HepG2 (cell line): ENCODE measurements around the gene CCT7. TPM values are rescaled to one million over a fixed set of nuclear protein-coding genes. Genes with fewer than 3 reads are reported as not detected.

ENCODE experiments used
- ATAC-seq: fragments of 200-7000 bp; cut with Tn5 transposase; 3 replicates; pipeline ENCODE4 v1.9.1; 2020; ENCODE audit warnings: mild to moderate bottlenecking, moderate library complexity
- BruUV-seq: library from RNA; stranded (reverse); fragments of 400-500 nt; replicated peaks from 2 replicates; lab custom pipeline; 2021; lab: Mats Ljungman, UMichigan
- CTCF ChIA-PET: fragments of 300-600 bp; formaldehyde crosslinking; extraction: SDS; loops from one replicate; lab custom pipeline; 2021; ENCODE audit warnings: low total read pairs, inconsistent platforms, low intra/inter-chr PET ratio; lab: Yijun Ruan, JAX
- POLR2A ChIA-PET: fragments of 350-600 bp; sonication (Branson Sonifier 250); formaldehyde crosslinking; loops from one replicate; lab custom pipeline; 2020; ENCODE audit warnings: antibody characterized with exemption, inconsistent platforms; lab: Yijun Ruan, JAX
- DNase-seq: peaks from one replicate; pipeline ENCODE4 v3.0.0-alpha.2; 2015; ENCODE audit warnings: low spot score
- FAIRE-seq: peaks from 3 replicates; lab custom pipeline; 2011; peaks lifted over from hg19 to GRCh38; lab: Jason Lieb, UNC
- H2AFZ ChIP-seq: one replicate; pipeline ENCODE4 v1.6.1; 2011; ENCODE audit warnings: low read length, inconsistent platforms
- H3K27ac ChIP-seq: fragments of 300-600 bp; 3 replicates; pipeline ENCODE4 v1.8.0; 2011; ENCODE audit warnings: mixed run types, mild to moderate bottlenecking, mixed read lengths, low read length, inconsistent platforms; ENCODE audit not compliant: insufficient read depth; ENCODE audit errors: extremely low read length
- H3K27me3 ChIP-seq, 2 experiments: fragments of 200-600 bp in 1 of 2; 2 replicates in 1 of 2; 3 replicates in 1 of 2; pipeline versions ENCODE4 v1.6.0 to v1.8.0; 2011; ENCODE audit warnings: low read length in 2 of 2, mild to moderate bottlenecking in 2 of 2, moderate library complexity in 2 of 2, inconsistent platforms in 1 of 2; ENCODE audit not compliant: insufficient read depth in 2 of 2, control insufficient read depth in 1 of 2
- H3K36me3 ChIP-seq, 2 experiments: fragments of 200-600 bp in 1 of 2; replicated peaks in 1 of 2; 2 replicates in 1 of 2; 3 replicates in 1 of 2; pipeline versions ENCODE4 v1.5.1 to v1.8.0; 2011; ENCODE audit warnings: low read length in 2 of 2, inconsistent platforms in 1 of 2; ENCODE audit not compliant: insufficient read depth in 2 of 2, control insufficient read depth in 1 of 2
- H3K4me1 ChIP-seq: 2 replicates; pipeline ENCODE4 v1.5.1; 2012; ENCODE audit warnings: low read length, inconsistent platforms; ENCODE audit not compliant: insufficient read depth
- H3K4me2 ChIP-seq: 2 replicates; pipeline ENCODE4 v1.6.0; 2011; ENCODE audit warnings: low read depth, low read length, inconsistent platforms
- H3K4me3 ChIP-seq, 3 experiments: fragments of 200-600 bp in 1 of 3; sonication (generic), shearing (Covaris generic) in 1 of 3; replicated peaks in 1 of 3; 2 replicates each; pipeline ENCODE4 v1.5.1; 2011 to 2016; ENCODE audit warnings: low read length in 3 of 3, inconsistent platforms in 2 of 3, low read depth in 2 of 3, mild to moderate bottlenecking in 2 of 3, control low read depth in 1 of 3, mixed read lengths in 1 of 3; ENCODE audit not compliant: insufficient read depth in 1 of 3
- H3K79me2 ChIP-seq: one replicate; pipeline ENCODE4 v1.6.1; 2011; ENCODE audit warnings: low read length, inconsistent platforms; ENCODE audit not compliant: insufficient read depth
- H3K9ac ChIP-seq: 2 replicates; pipeline ENCODE4 v1.6.0; 2011; ENCODE audit warnings: mild to moderate bottlenecking, low read depth, low read length, inconsistent platforms; ENCODE audit not compliant: insufficient read depth
- H3K9me3 ChIP-seq: 2 replicates; pipeline ENCODE4 v1.5.1; 2012; ENCODE audit warnings: mild to moderate bottlenecking, low read length
- H4K20me1 ChIP-seq: 2 replicates; pipeline ENCODE4 v1.6.0; 2011; ENCODE audit warnings: inconsistent platforms, mild to moderate bottlenecking, low read length, moderate library complexity; ENCODE audit not compliant: insufficient read depth
- ARID2 ChIP-seq: sonication (generic); formaldehyde crosslinking; IDR thresholded peaks from 2 replicates; pipeline ENCODE4 v1.8.1; 2022; ENCODE audit warnings: mild to moderate bottlenecking, missing genetic modification reagents, borderline replicate concordance
- ASH2L ChIP-seq: fragments of 300-600, 200-600 bp; sonication (generic); IDR thresholded peaks from 2 replicates; pipeline ENCODE4 v1.7.0; 2017; ENCODE audit warnings: low read depth, mild to moderate bottlenecking, moderate library complexity, mixed read lengths, low read length; ENCODE audit not compliant: insufficient read length
- BCL6 ChIP-seq: IDR thresholded peaks from 2 replicates; pipeline ENCODE4 v1.6.1; 2016; ENCODE audit warnings: missing genetic modification reagents, missing compliant biosample characterization
- FOXM1 ChIP-seq: sonication (generic); formaldehyde crosslinking; IDR thresholded peaks from 2 replicates; pipeline ENCODE4 v1.5.0; 2020; ENCODE audit warnings: missing genetic modification reagents
- MEIS2 ChIP-seq: sonication (generic); formaldehyde crosslinking; IDR thresholded peaks from 2 replicates; pipeline ENCODE4 v1.9.0; 2021; ENCODE audit warnings: mild to moderate bottlenecking, missing genetic modification reagents
- MYPOP ChIP-seq: sonication (generic); formaldehyde crosslinking; IDR thresholded peaks from 2 replicates; pipeline ENCODE4 v1.8.1; 2023; ENCODE audit warnings: mild to moderate bottlenecking, moderate library complexity, missing genetic modification reagents
- RFXAP ChIP-seq: sonication (generic); formaldehyde crosslinking; IDR thresholded peaks from 2 replicates; pipeline ENCODE4 v1.4.0; 2020; ENCODE audit warnings: missing genetic modification reagents, borderline replicate concordance
- SETDB1 ChIP-seq: sonication (generic); formaldehyde crosslinking; IDR thresholded peaks from 2 replicates; pipeline ENCODE4 v1.5.1; 2020; ENCODE audit warnings: missing genetic modification reagents, mild to moderate bottlenecking, borderline replicate concordance
- SRSF4 ChIP-seq: fragments of 200-400 bp; formaldehyde crosslinking; IDR thresholded peaks from one replicate; pipeline ENCODE4 v1.6.1; 2018; ENCODE audit warnings: mild to moderate bottlenecking, low read depth, low read length, moderate library complexity; ENCODE audit not compliant: poor library complexity, severe bottlenecking
- ZBTB43 ChIP-seq: sonication (generic); formaldehyde crosslinking; conservative IDR thresholded peaks from 2 replicates; pipeline ENCODE4 v1.4.0; 2020; ENCODE audit warnings: missing genetic modification reagents
- ZBTB8A ChIP-seq: sonication (generic); formaldehyde crosslinking; IDR thresholded peaks from 2 replicates; pipeline ENCODE4 v1.4.0; 2020; ENCODE audit warnings: mild to moderate bottlenecking, low read depth, missing genetic modification reagents, borderline replicate concordance
- ZNF24 ChIP-seq: fragments of 450-650 bp; IDR thresholded peaks from 2 replicates; pipeline ENCODE4 v1.6.1; 2017; ENCODE audit warnings: antibody characterized with exemption, mild to moderate bottlenecking
- ZNF263 ChIP-seq: sonication (generic); formaldehyde crosslinking; IDR thresholded peaks from 2 replicates; pipeline ENCODE4 v1.4.0; 2020; ENCODE audit warnings: missing genetic modification reagents
- ZNF274 ChIP-seq: sonication (generic); formaldehyde crosslinking; IDR thresholded peaks from 2 replicates; pipeline ENCODE4 v1.5.1; 2020; ENCODE audit warnings: mild to moderate bottlenecking, missing genetic modification reagents
- ZNF317 ChIP-seq: sonication (generic); formaldehyde crosslinking; IDR thresholded peaks from 2 replicates; pipeline ENCODE4 v1.5.0; 2020; ENCODE audit warnings: mild to moderate bottlenecking, missing genetic modification reagents
- ZNF329 ChIP-seq: sonication (generic); formaldehyde crosslinking; IDR thresholded peaks from 2 replicates; pipeline ENCODE4 v1.9.0; 2021; ENCODE audit warnings: low read depth, mild to moderate bottlenecking, missing genetic modification reagents
- ZNF414 ChIP-seq: sonication (generic); formaldehyde crosslinking; IDR thresholded peaks from 2 replicates; pipeline ENCODE4 v1.5.0; 2020; ENCODE audit warnings: missing genetic modification reagents
- ZNF513 ChIP-seq: sonication (generic); formaldehyde crosslinking; conservative IDR thresholded peaks from 2 replicates; pipeline ENCODE4 v1.5.0; 2020; ENCODE audit warnings: missing genetic modification reagents
- ZNF530 ChIP-seq: sonication (generic); formaldehyde crosslinking; IDR thresholded peaks from 2 replicates; pipeline ENCODE4 v1.5.0; 2020; ENCODE audit warnings: low read depth, mild to moderate bottlenecking, missing genetic modification reagents
- ZNF776 ChIP-seq: sonication (generic); formaldehyde crosslinking; IDR thresholded peaks from 2 replicates; pipeline ENCODE4 v1.4.0; 2020; ENCODE audit warnings: mild to moderate bottlenecking, missing genetic modification reagents
- WGBS: methylation state at CpG from one replicate; pipeline ENCODE4 v1.1.6; 2017; ENCODE audit warnings: low lambda C conversion rate; 5-methylcytosine and 5-hydroxymethylcytosine counted together
- in situ Hi-C: cut with HindIII; loops from 2 replicates; pipeline ENCODE4 v1.10.0; 2017; ENCODE audit warnings: low pct_unique_long_range_greater_than_20kb; ENCODE audit not compliant: extremely low pct_ligation_motif_present
- intact Hi-C: fragments of 100-400 bp; cut with micrococcal nuclease; formaldehyde crosslinking; loops from one replicate; pipeline ENCODE4 v1.10.0; 2022; ENCODE audit not compliant: unreplicated experiment
- polyA plus RNA-seq, 8 experiments: library from polyadenylated mRNA; depleted of rRNA in 3 of 8; stranded (reverse) in 7 of 8; unstranded in 1 of 8; fragments of >200 nt; fragmentation: Illumina TruSeq in 4 of 8; extraction: Trizol in 4 of 8; gene quantifications; 2 replicates each; pipeline versions ENCODE4 v1.2.1 to v1.2.3, GENCODE V29; 2011 to 2016; ENCODE audit warnings: low read depth in 4 of 8, missing spikeins in 1 of 8, mixed read lengths in 1 of 8; ENCODE audit not compliant: insufficient read depth in 1 of 8
- total RNA-seq, 5 experiments: library from RNA; depleted of rRNA; stranded (reverse); fragments of >200 nt; fragmentation: Illumina TruSeq; extraction: Trizol; gene quantifications; 2 replicates each; pipeline ENCODE4 v1.2.3, GENCODE V29; 2016; ENCODE audit warnings: low read depth in 1 of 5

The CCT7 gene
- total and polyA plus RNA-seq, 2 of the 13 experiments (the other 11 are each of a cell fraction or from before 2014, with no cell fraction given): 347 to 517 TPM

- H3K27me3 ChIP-seq: no peaks in the 10 kb centered on the region
- H2AFZ ChIP-seq: no peak overlapping the region
- no peaks in the 10 kb centered on the region for H3K79me2 ChIP-seq
- no peaks in the 10 kb centered on the region for H3K9me3 ChIP-seq
- DNase-seq: peak; percentile 97
- H3K27ac ChIP-seq: peak overlapping the region; percentile 70
- no peak overlapping the region for H3K9ac ChIP-seq
- WGBS: 16% methylated on average over 4 of the region's 4 CpGs
- H3K4me2 ChIP-seq: peak overlapping the region; percentile 29; the same call in 1 of the 2 replicates
- intact Hi-C loops: loop anchor here (1.0 to 5.0 kb wide), 4 partner anchors 28 to 100 kb away; partner anchors contain the start of gene CCT7
- peaks cover 51% of the 10 kb centered on the region for H3K4me1 ChIP-seq
- ATAC-seq: peak; percentile 81
- peaks cover 2 to 10% of the 10 kb centered on the region in 2 experiments; a peak in 4 of 5 replicates for H3K36me3 ChIP-seq
- in situ Hi-C loops: no loop called here
- no peak overlapping the region for H3K4me3 ChIP-seq
- ChIA-PET POLR2A (interaction anchor here (0.8 to 1.8 kb wide), 9 partner anchors 8 to 123 kb away, joined by 3 to 15 read pairs (median 4); partner anchors contain the start of genes ALMS1, CCT7, FBXO41 and PRADC1), CTCF (no interaction called here)
- peak; percentile 100 for FAIRE-seq
- no peaks in the 10 kb centered on the region for H4K20me1 ChIP-seq
- BruUV-seq: no TSS peak
- TF ChIP-seq ZBTB43: peak; percentile 67; the same call in 1 of the 2 replicates
- peak; percentile 30 for TF ChIP-seq ASH2L
- TF ChIP-seq FOXM1 (CRISPR knock-in tag): no peak
- TF ChIP-seq ARID2 (CRISPR knock-in tag): no peak
- TF ChIP-seq ZNF776: no peak
- TF ChIP-seq ZBTB8A (CRISPR knock-in tag): no peak
- TF ChIP-seq ZNF530 (CRISPR knock-in tag): no peak
- TF ChIP-seq ZNF329 (CRISPR knock-in tag): 0 out of 2 replicates have a peak, but pooled peaks have one; percentile 45
- TF ChIP-seq ZNF24: no peak
- peak; percentile 70; the same call in 1 of the 2 replicates for TF ChIP-seq ZNF263 (CRISPR knock-in tag)
- TF ChIP-seq RFXAP (CRISPR knock-in tag): no peak
- no peak for TF ChIP-seq SETDB1 (CRISPR knock-in tag)
- TF ChIP-seq MYPOP (CRISPR knock-in tag): peak; percentile 63; the same call in 1 of the 2 replicates
- TF ChIP-seq ZNF414 (CRISPR knock-in tag): peak; percentile 73; the same call in 1 of the 2 replicates
- TF ChIP-seq SRSF4: no peak
- 0 out of 2 replicates have a peak, but pooled peaks have one; percentile 15 for TF ChIP-seq MEIS2 (CRISPR knock-in tag)
- peak; percentile 74 for TF ChIP-seq BCL6
- no peak for TF ChIP-seq ZNF317
- TF ChIP-seq ZNF274: no peak
- no peak for TF ChIP-seq ZNF513 (CRISPR knock-in tag)
These were observed 28.1 kb downstream of the CCT7 start for GRCh38 chr2:73262108-73262651.
